Iris pigment epithelial cell (primary cell): ENCODE results near the gene SLC10A7.

Source experiments
- DNase-seq: peaks from one replicate; pipeline ENCODE4 v3.0.0-alpha.2; 2011; ENCODE audit warnings: low read depth

Gene SLC10A7

GRCh38 chr4:146207410-146207809 is 314.3 kb downstream of the SLC10A7 start:
- DNase-seq: no peak
